GM19043 (cell line): ENCODE results near the gene SSH2.

ENCODE experiments used
- ATAC-seq: cut with Tn5 transposase; IDR thresholded peaks from one replicate; pipeline ENCODE4 v1.9.1; 2021; ENCODE audit warnings: low read depth; ENCODE audit not compliant: unreplicated experiment

The SSH2 gene

DNA sequence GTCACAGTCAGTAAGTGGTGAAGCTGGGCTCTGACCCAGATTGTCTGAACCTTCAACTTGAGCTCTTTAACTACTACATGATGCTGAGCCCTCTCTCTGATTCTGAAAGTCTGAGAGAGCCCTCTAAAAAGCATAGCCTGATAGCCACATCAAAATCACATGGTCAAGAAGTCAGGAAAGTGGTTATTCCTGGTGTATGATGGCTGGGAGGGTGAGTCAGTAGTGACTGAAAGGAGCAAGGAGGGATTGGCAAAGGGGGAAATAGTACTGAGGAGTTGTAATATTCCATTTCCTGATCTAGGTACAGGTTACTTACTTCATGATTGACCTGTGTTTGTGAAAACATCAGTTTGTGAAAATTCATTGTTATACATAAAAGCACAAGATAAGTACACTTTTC is 89.1 kb downstream of the SSH2 start:
- no peak for ATAC-seq

DNA sequence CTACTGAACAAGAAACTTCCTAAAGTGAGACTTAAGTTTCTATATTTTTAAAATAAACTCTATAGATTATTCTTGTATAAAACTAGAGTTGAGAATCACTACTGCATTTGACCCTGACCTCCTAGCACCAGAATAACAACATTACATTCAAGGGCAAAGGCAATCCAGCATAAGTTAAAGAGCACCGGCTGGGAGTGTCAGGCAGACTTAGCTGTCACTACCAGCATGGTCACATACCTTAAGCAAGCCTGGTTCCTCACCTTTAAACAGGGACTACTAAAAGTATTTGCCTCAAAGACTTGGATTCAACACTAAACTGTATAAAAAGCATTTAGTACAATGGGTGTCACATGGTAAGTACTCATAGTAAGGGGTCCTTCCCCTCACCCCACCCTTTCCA is 90.4 kb downstream of the SSH2 start:
- ATAC-seq = no peak

DNA sequence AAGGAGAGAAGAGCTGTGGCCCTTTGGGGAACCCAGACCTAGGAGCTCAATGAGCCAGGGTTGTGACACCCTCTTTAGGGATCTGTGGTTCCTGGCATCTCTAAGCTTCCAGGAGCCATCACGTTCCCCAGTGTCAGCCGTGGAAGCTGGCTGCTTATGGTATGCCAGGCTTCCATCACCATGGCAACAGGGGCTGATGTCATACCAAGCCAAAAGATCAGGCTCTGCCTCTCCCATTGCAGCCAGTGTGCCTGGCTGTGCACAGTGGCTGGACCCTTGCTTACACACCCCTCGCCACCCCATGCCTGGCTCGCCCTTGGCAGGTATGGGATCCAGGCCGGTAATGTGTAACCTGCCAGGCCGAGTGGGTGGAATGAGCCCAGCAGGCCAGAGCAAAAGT is 91.1 kb downstream of the SSH2 start:
- ATAC-seq = no peak

- ATAC-seq = no peak
These were observed 92.5 kb downstream of the SSH2 start for GRCh38 chr17:29837531-29837930.

DNA sequence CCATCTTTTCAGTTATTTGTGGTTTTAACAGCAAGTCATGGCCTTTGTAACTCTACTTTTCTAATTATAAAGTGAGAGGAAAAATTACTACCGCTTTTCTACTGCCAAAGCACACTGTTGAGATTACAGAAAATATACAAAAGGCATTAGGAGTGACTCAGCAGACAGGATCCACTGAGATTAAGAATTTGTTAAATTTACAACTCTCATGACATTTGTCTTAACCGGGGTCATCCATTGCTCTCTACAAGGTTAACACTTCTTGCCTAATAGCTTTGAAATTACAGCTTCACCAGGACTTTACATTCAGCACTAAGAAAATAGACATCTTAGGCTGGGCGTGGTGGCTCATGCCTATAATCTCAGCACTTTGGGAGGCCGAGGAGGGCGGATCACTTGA is 93.4 kb downstream of the SSH2 start:
- no peak for ATAC-seq

DNA sequence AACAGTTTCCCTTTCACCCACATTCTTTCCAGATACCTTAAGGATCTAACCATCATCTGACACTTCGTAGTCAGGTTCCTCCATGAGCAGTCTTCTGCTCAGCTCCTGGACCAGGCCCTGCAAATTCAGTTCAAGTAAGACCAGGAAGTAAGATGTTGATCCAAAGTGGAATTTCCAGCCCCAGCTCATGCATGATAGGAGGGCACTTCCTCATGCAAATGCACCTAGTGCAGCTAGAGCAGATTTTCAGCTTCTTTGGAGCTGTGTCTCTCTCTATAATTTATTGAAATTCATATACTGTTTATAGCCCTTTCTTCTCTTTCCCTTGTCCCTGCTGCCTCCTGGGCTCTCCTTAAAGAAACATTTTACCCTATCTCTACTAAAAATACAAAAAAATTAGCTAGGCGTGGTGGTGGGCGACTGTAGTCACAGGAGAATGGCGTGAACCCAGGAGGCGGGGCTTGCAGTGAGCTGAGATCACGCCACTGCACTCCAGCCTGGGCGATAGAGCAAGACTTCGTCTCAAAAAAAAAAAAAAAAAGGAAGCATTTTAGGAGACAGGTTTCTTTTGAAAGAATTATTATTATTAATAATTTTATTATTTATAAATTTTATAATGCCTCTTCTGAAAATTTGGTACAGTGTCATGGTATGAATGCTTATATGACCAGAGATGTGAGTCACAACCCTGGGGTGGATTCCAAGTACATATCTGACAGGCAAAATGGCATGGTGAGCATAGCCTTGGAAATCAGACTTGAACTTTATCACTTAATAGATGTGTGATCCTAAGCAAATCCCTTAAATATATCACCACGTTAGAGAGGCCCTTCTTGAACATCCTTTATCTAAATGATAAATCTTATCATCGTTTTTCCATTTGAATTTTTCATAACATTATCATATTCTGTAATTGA is 94.3 kb downstream of the SSH2 start:
- ATAC-seq = no peak

- no peak for ATAC-seq
These were observed 96.2 kb downstream of the SSH2 start for GRCh38 chr17:29833801-29834200.

DNA sequence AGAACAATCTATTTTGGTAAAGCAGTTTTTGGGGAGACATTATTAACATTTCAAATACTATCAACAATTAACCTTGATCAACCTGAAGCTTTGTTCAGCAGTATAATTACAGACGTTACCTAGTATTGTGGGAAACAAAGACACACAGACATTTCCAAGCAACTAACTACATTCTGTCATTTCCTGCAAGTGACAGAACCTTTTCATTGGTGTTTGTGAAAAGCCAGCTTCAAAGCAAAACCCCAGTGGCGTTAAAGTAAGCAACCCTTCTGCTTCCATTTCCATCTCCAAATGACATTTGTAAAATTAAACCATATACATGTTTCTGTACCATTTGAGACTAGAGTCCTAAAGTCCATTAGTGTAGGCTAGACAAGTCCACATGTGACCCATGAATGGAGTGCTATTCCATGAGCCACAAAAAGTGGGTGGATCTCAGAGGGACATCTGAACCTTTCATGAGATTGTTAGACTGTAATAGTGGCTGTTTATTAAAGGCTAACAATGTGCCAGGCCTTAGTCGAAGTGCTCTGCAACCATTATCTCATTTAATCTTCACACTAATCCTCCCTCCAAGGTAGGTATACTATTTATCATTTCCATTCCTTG is 101.2 kb downstream of the SSH2 start:
- no peak for ATAC-seq

GRCh38 chr17:29827179-29827578 is 102.8 kb downstream of the SSH2 start:
- ATAC-seq = no peak

- no peak for ATAC-seq
These were observed 103.8 kb downstream of the SSH2 start for GRCh38 chr17:29826114-29826692.

GRCh38 chr17:29825604-29826003 is 104.4 kb downstream of the SSH2 start:
- ATAC-seq = no peak

DNA sequence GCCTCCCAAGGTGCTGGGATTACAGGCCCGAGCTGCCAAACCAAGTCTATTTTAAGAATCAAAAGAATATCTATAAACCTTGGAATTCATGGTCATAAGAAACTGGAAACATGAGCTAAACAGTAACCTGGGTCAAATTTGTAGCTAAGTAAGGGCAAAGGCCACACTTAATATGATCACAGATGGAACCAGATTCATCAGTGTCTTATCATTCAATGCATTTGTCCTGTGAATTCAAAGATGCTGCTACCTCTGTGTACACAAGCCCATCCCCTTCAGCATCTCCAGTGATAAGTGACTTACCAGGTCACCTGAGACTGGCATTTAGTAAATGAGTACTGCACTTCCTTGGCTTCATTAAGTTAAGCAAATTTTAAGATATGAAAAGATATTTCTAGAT is 108.1 kb downstream of the SSH2 start:
- ATAC-seq = no peak

DNA sequence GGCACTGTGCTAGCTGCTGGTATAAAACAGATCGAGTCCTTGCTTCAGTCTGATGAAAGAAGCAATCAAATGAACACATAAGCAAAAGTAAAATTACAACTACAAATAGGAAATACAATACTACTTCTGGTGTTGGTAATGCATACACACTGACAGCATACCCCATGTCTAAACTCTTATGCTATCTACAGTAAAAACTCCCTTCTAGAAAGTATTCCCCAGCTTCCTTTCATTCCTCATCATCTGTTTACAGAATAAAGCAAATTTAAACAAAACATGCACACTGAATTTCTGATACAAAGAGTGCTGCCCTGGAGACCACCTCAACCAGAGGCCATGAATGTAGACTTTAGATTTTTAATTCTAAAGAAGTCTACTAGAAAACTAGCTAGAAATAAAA is 109.6 kb downstream of the SSH2 start:
- no peak for ATAC-seq

DNA sequence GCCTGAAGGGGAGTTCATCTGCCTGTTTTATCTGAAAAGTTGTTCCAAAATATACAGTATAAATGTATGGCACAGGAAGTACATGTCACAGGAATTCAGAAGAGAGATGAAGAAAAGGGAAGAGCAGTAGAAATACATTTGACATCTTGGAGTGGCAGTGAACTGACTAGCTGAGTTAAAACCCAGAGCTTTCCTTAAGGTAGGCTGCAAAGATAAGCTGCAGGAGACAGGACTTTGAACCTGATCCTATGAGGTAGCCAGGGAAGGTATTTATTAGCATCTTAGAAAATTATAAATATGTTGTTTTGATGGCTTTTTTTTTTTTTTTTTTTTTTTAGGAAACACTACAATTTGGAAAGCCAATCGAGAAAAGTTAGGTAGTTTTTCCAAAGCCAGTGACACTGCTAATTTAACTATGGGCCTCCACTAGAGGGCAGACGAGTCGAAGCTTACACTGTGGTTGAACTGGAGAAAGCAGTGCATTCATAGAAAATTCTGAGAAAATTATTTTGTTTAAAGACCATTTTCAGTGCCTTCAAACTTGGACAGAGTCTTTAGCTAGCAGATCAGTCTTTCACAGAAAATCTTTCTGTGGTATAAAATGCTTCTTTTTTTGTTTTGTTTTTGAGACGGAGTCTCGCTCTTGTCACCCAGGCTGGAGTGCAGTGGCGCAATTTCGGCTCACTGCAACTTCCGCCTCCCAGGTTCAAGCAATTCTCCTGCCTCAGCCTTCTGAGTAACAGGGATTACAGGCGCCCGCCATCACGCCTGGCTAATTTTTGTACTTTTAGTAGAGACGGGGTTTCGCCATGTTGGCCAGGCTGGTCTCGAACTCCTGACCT is 122.3 kb downstream of the SSH2 start:
- no peak for ATAC-seq

- ATAC-seq = no peak
These were observed 127.8 kb downstream of the SSH2 start for GRCh38 chr17:29802246-29802645.

- no peak for ATAC-seq
These were observed 129.6 kb downstream of the SSH2 start for GRCh38 chr17:29800457-29800856.

GRCh38 chr17:29796652-29797051 is 133.4 kb downstream of the SSH2 start:
- no peak for ATAC-seq

- no peak for ATAC-seq
These were observed 136.5 kb downstream of the SSH2 start for GRCh38 chr17:29793501-29793900.

DNA sequence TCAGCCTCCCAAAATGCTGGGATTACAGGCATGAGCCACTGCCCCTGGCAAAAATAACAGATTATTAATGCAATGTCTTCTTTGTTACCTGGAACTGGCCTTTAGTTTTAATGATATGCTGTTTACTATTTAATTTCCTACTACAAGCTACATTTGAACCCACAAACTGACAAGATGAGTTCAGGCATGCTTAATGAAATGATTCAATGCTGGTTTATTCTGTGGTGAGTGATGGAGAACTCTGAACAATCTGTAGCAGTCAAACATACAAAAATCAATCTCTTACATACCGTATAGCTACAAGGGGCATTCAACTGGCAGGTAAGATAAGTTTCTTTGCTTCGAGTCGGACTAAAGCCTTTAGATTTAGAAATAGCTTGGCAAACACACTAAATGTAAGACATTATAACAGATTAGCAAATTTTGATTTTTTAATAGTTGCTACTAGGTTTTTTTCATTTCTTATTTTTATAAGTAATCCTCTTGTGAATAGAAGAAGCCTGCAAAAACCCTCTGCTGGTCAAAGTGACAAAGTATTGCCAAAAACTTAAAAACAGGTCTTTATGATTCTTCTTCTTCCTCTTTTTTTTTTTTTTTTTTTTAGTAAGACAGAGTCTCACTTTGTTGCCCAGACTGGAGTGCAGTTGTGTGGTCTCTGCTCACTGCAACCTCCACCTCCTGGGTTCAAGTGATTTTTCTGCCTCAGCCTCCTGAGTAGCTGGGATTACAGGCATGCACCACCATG is 138.5 kb downstream of the SSH2 start:
- ATAC-seq = no peak
